ENCODE data around the gene CUL3.

The CUL3 gene

GRCh38 chr2:224560549-224560948 lies 24.6 kb downstream of the CUL3 start:
- peaks cover 31% of the 10 kb centered on the region for H3K4me1 ChIP-seq (ENCODE audit: low read length)
- no peaks in the 10 kb centered on the region for H3K27me3 ChIP-seq (ENCODE audit: low read depth, low read length)
- H3K4me2 ChIP-seq (ENCODE audit: low read length), result peak overlapping the region; percentile 84
- H3K79me2 ChIP-seq (ENCODE audit: low read length), result peaks cover 98% of the 10 kb centered on the region
- H3K9ac ChIP-seq (ENCODE audit: low read length), result no peak overlapping the region
- peaks cover 81% of the 10 kb centered on the region for H4K20me1 ChIP-seq (ENCODE audit: insufficient read depth, low read length)
- H3K27ac ChIP-seq (ENCODE audit: low read length), result peak overlapping the region; percentile 62; the same call in 1 of the 2 replicates
- TF ChIP-seq, protein P1, sequence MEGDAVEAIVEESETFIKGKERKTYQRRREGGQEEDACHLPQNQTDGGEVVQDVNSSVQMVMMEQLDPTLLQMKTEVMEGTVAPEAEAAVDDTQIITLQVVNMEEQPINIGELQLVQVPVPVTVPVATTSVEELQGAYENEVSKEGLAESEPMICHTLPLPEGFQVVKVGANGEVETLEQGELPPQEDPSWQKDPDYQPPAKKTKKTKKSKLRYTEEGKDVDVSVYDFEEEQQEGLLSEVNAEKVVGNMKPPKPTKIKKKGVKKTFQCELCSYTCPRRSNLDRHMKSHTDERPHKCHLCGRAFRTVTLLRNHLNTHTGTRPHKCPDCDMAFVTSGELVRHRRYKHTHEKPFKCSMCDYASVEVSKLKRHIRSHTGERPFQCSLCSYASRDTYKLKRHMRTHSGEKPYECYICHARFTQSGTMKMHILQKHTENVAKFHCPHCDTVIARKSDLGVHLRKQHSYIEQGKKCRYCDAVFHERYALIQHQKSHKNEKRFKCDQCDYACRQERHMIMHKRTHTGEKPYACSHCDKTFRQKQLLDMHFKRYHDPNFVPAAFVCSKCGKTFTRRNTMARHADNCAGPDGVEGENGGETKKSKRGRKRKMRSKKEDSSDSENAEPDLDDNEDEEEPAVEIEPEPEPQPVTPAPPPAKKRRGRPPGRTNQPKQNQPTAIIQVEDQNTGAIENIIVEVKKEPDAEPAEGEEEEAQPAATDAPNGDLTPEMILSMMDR (IDR thresholded peaks at IDR 0.05; ENCODE audit: low read depth, low read length), result no peak
- no peak for TF ChIP-seq EZH2phosphoT487 (IDR thresholded peaks at IDR 0.05; ENCODE audit: low read depth)
- H3K36me3 ChIP-seq (replicated peaks; ENCODE audit: low read depth, low read length), result peaks cover 2% of the 10 kb centered on the region
- no peak overlapping the region for H2AFZ ChIP-seq (ENCODE audit: low read depth, low read length)
- H3K4me3 ChIP-seq (ENCODE audit: low read length), result no peak overlapping the region
- H3K9me3 ChIP-seq (ENCODE audit: insufficient read depth, low read length), result no peaks in the 10 kb centered on the region

DNA sequence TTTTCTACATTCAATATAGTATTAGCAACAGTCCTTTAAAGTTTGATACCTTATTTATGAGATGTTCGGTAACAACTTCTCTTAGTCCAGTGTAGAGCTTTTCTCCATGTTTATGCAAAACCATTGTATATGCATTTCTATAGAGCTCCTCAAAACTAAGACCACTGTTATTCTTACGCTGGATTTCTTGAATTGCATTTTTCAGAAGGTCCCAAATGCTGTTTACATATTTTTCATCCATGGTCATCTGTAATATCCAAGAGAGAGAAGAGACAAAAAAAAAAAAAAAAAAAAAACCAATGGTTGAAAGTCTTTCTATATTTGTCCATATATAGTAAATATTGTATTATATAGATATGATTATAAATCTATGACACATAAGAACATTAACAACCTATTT lies 27.6 kb downstream of the CUL3 start:
- Histone ChIP-seq H2AFZ (ENCODE audit: low read depth, low read length) (no peak overlapping the region), H3K36me3 (replicated peaks; ENCODE audit: low read depth, low read length) (peaks cover 2% of the 10 kb centered on the region), H3K4me3 (ENCODE audit: low read length) (no peak overlapping the region), H3K9me3 (ENCODE audit: insufficient read depth, low read length) (no peaks in the 10 kb centered on the region), H3K4me1 (ENCODE audit: low read length) (peaks cover 24% of the 10 kb centered on the region), H3K79me2 (ENCODE audit: low read length) (peaks cover 94% of the 10 kb centered on the region), H3K4me2 (ENCODE audit: low read length) (no peak overlapping the region), H3K27ac (ENCODE audit: low read length) (no peak overlapping the region), H4K20me1 (ENCODE audit: insufficient read depth, low read length) (peaks cover 71% of the 10 kb centered on the region), H3K9ac (ENCODE audit: low read length) (no peak overlapping the region), H3K27me3 (ENCODE audit: low read depth, low read length) (no peaks in the 10 kb centered on the region)
- TF ChIP-seq EZH2phosphoT487 (IDR thresholded peaks at IDR 0.05; ENCODE audit: low read depth), result no peak
- TF ChIP-seq, protein P1 (IDR thresholded peaks at IDR 0.05; ENCODE audit: low read depth, low read length), result no peak

- H3K27me3 ChIP-seq (ENCODE audit: low read depth, low read length), result no peaks in the 10 kb centered on the region
- H3K4me3 ChIP-seq (ENCODE audit: low read length), result no peak overlapping the region
- peaks cover 91% of the 10 kb centered on the region for H3K79me2 ChIP-seq (ENCODE audit: low read length)
- H3K4me2 ChIP-seq (ENCODE audit: low read length), result no peak overlapping the region
- no peaks in the 10 kb centered on the region for H3K9me3 ChIP-seq (ENCODE audit: insufficient read depth, low read length)
- H3K36me3 ChIP-seq (replicated peaks; ENCODE audit: low read depth, low read length), result peaks cover 2% of the 10 kb centered on the region
- peaks cover 59% of the 10 kb centered on the region for H4K20me1 ChIP-seq (ENCODE audit: insufficient read depth, low read length)
- H3K4me1 ChIP-seq (ENCODE audit: low read length), result peaks cover 12% of the 10 kb centered on the region
- H3K9ac ChIP-seq (ENCODE audit: low read length), result no peak overlapping the region
- H2AFZ ChIP-seq (ENCODE audit: low read depth, low read length), result no peak overlapping the region
- no peak overlapping the region for H3K27ac ChIP-seq (ENCODE audit: low read length)
- TF ChIP-seq EZH2phosphoT487 (IDR thresholded peaks at IDR 0.05; ENCODE audit: low read depth), result no peak
- TF ChIP-seq, protein P1 (IDR thresholded peaks at IDR 0.05; ENCODE audit: low read depth, low read length), result no peak
These were observed 28.8 kb downstream of the CUL3 start for GRCh38 chr2:224556381-224556780.

DNA sequence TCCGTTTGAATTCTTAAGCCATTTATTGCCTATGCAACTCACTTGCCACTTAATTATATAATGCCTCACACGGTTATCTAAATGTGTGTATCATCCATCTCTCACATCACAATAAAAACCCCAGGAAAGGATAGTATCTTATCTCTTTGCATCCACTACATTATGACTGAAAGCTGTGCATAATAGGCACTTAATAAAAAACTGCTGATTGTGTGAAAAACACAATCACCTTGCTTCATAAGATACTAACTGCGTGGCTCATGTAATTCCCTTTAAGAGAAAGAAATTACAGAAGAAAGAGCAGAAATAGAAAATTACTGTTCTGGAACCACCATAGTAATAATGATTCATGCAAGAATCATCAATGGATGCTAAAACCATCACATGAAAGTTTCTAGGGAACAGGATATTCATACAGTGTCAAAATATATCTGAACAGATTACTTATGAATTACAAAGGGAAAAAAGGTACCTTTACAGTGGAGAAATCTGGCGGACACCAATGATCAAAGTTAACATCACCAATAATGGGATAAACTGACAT lies 29.3 kb downstream of the CUL3 start:
- Histone ChIP-seq H3K4me3 (ENCODE audit: low read length) (no peak overlapping the region), H3K4me1 (ENCODE audit: low read length) (peaks cover 7% of the 10 kb centered on the region), H2AFZ (ENCODE audit: low read depth, low read length) (no peak overlapping the region), H3K27ac (ENCODE audit: low read length) (no peak overlapping the region), H4K20me1 (ENCODE audit: insufficient read depth, low read length) (peaks cover 56% of the 10 kb centered on the region), H3K9me3 (ENCODE audit: insufficient read depth, low read length) (no peaks in the 10 kb centered on the region), H3K4me2 (ENCODE audit: low read length) (no peak overlapping the region), H3K27me3 (ENCODE audit: low read depth, low read length) (no peaks in the 10 kb centered on the region), H3K36me3 (replicated peaks; ENCODE audit: low read depth, low read length) (peaks cover 2% of the 10 kb centered on the region), H3K79me2 (ENCODE audit: low read length) (peaks cover 86% of the 10 kb centered on the region), H3K9ac (ENCODE audit: low read length) (no peak overlapping the region)
- TF ChIP-seq EZH2phosphoT487 (IDR thresholded peaks at IDR 0.05; ENCODE audit: low read depth), result no peak
- TF ChIP-seq, protein P1 (IDR thresholded peaks at IDR 0.05; ENCODE audit: low read depth, low read length), result no peak
